GM19099 (cell line): ENCODE results near the gene NLGN1.

ENCODE experiments used
- POLR2A ChIP-seq: IDR thresholded peaks from 3 replicates; pipeline ENCODE4 v1.6.1; 2011; ENCODE audit warnings: low read depth; ENCODE audit not compliant: insufficient read length; ENCODE audit errors: extremely low read depth

NLGN1 gene

GRCh38 chr3:174098746-174099145, 701.2 kb downstream of the NLGN1 start:
- TF ChIP-seq POLR2A: no peak

- no peak for TF ChIP-seq POLR2A
Observed at GRCh38 chr3:174099724-174100123, 702.2 kb downstream of the NLGN1 start.

- no peak for TF ChIP-seq POLR2A
Observed at GRCh38 chr3:174100744-174101143, 703.2 kb downstream of the NLGN1 start.

GRCh38 chr3:174101244-174101643, 703.7 kb downstream of the NLGN1 start:
- no peak for TF ChIP-seq POLR2A

- no peak for TF ChIP-seq POLR2A
Observed at GRCh38 chr3:174102274-174102673, 704.7 kb downstream of the NLGN1 start.

- no peak for TF ChIP-seq POLR2A
Observed at GRCh38 chr3:174102866-174103265, 705.3 kb downstream of the NLGN1 start.

GRCh38 chr3:174110761-174111160, 713.2 kb downstream of the NLGN1 start:
- no peak for TF ChIP-seq POLR2A

- TF ChIP-seq POLR2A: no peak
Observed at GRCh38 chr3:174111776-174112175, 714.2 kb downstream of the NLGN1 start.

GRCh38 chr3:174116421-174116820, 718.9 kb downstream of the NLGN1 start:
- TF ChIP-seq POLR2A: no peak

- TF ChIP-seq POLR2A: no peak
Observed at GRCh38 chr3:174120997-174121396, 723.5 kb downstream of the NLGN1 start.

GRCh38 chr3:174122411-174122810, 724.9 kb downstream of the NLGN1 start:
- TF ChIP-seq POLR2A: no peak

- TF ChIP-seq POLR2A: no peak
Observed at GRCh38 chr3:174125267-174125824, 727.8 kb downstream of the NLGN1 start.

GRCh38 chr3:174126990-174127758, 729.6 kb downstream of the NLGN1 start:
- TF ChIP-seq POLR2A: no peak

GRCh38 chr3:174132006-174132405, 734.5 kb downstream of the NLGN1 start:
- no peak for TF ChIP-seq POLR2A

GRCh38 chr3:174132421-174133042, 735.0 kb downstream of the NLGN1 start:
- TF ChIP-seq POLR2A: no peak

- no peak for TF ChIP-seq POLR2A
Observed at GRCh38 chr3:174146008-174146407, 748.5 kb downstream of the NLGN1 start.
